Activated naive CD8-positive, alpha-beta T cell treated with anti-CD3 and anti-CD28 coated beads, Interleukin-2, amount 10 ng/mL, durations not matched to agents 7 days and 5 days (primary cell): ENCODE measurements around the gene TRIO. TPM values are rescaled to one million over a fixed set of nuclear protein-coding genes. Genes with fewer than 3 reads are reported as not detected.

Experiments used
- ATAC-seq: fragments of 150-1000 bp; cut with Tn5 transposase; one replicate; pipeline ENCODE4 v1.10.0; 2021; ENCODE audit warnings: low read depth, moderate library complexity
- POLR2A ChIA-PET: fragments of 350-600 bp; sonication (Branson Sonifier 250); formaldehyde crosslinking; loops from one replicate; lab custom pipeline; 2021; ENCODE audit warnings: antibody characterized with exemption; lab: Charles Lee
- DNase-seq: peaks from one replicate; pipeline ENCODE4 v3.0.0; 2021
- H3K27ac Mint-ChIP-seq: one replicate; pipeline ENCODE4 v1.8.0; 2022; ENCODE audit warnings: mild to moderate bottlenecking, mixed read lengths
- H3K27me3 Mint-ChIP-seq: one replicate; pipeline ENCODE4 v1.8.0; 2022; ENCODE audit warnings: mild to moderate bottlenecking, moderate library complexity, mixed read lengths
- H3K36me3 Mint-ChIP-seq: one replicate; pipeline ENCODE4 v1.8.0; 2021; ENCODE audit warnings: mild to moderate bottlenecking, mixed read lengths
- H3K4me1 Mint-ChIP-seq: one replicate; pipeline ENCODE4 v1.8.0; 2021; ENCODE audit warnings: mixed read lengths
- H3K4me3 Mint-ChIP-seq: one replicate; pipeline ENCODE4 v1.8.0; 2022; ENCODE audit warnings: mild to moderate bottlenecking, moderate library complexity, mixed read lengths
- H3K9me3 Mint-ChIP-seq: one replicate; pipeline ENCODE4 v1.8.0; 2021; ENCODE audit warnings: mixed read lengths
- total RNA-seq, 2 experiments: library from RNA; stranded (reverse); gene quantifications; one replicate each; pipeline ENCODE4 v1.2.3, GENCODE V29; 2021

The TRIO gene
- total RNA-seq, 2 experiments from 2014 or later: 7.7 to 7.9 TPM

DNA sequence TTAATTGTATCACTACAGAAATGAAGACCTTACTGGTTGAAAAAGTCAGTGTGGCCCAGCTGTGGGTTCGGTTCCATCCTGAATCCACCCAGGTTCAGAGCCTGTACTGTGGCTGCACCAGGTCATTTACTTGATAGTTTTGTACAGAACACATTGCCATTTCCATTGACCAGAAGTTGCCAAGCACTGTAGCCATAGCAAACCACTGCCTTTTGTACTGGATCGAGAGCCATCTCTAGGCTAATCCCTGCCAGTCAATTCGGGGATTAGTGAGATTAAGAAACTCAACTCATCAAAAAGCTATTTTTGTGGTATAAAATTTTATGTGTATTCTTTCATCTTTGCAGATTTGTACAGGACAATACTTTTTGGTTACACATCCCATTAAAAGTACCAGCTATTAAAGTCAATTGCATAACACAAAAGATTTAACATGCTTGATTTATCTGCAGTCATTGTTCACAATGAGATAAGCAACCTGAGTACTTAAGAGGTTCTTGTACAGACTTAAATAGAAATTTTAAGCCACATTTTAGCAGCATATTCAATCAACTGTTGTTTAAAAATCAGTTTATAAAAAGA is 329.9 kb downstream of the TRIO start:
- Mint-ChIP-seq H3K9me3 (no peaks in the 10 kb centered on the region), H3K27me3 (peaks cover 2% of the 10 kb centered on the region), H3K4me3 (no peak overlapping the region), H3K36me3 (peaks cover 7% of the 10 kb centered on the region), H3K27ac (no peak overlapping the region), H3K4me1 (peaks cover 9% of the 10 kb centered on the region)
- DNase-seq (no peak), ATAC-seq (no peak)
- POLR2A ChIA-PET: no interaction called here

DNA sequence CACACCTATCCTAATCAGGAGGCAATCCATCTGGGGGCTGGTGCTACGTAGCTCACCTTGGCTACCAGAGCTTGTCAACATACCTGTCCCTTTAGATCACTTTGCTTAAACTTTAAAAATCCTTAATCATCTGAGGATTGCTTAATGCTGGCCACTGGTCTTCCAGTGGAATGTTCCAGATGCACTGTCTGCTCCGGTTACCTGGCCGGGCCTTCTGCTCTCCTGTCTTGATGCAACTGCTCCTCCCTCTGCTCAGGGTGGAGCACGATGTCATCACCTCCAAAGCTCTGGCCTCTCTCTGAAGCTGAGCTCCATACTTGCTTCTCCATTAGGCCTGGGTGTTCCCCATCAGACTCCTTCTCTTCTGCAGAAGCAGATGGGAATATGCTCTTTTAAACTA is 331.9 kb downstream of the TRIO start:
- DNase-seq: no peak
- peaks cover 14% of the 10 kb centered on the region for H3K4me1 Mint-ChIP-seq
- no peaks in the 10 kb centered on the region for H3K27me3 Mint-ChIP-seq
- peaks cover 12% of the 10 kb centered on the region for H3K36me3 Mint-ChIP-seq
- H3K4me3 Mint-ChIP-seq: no peak overlapping the region
- no peaks in the 10 kb centered on the region for H3K9me3 Mint-ChIP-seq
- H3K27ac Mint-ChIP-seq: no peak overlapping the region
- ATAC-seq: no peak
- POLR2A ChIA-PET: no interaction called here

DNA sequence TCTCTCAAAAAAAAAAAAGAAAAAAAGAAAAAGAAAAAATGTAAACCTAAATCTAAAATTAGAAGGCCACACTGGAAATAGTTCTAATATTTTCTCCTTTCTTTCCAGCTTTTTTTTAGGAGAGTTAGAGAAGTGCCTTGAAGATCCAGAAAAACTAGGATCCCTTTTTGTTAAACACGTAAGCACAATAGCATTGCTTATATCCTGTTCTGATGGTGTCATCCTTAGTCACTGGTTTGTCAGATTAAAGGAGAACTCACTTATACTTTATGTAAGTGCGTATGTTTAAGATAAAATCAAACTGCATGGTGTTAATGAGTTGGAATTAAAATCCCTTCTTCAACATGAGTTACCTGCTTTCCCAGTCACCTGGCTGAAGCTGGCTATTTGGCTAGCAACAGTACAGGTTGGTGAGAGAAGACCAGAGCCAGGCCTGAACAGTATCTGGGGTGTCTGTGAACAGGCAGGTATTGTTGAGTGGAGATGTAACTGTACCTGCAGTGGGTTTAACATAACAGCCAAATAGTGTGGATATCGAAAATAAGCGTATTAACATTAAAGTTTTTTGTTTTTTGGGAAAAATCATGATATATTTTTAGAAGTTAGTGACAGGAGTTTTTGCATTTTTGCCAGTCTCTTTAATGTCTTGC is 333.8 kb downstream of the TRIO start:
- peaks cover 12% of the 10 kb centered on the region for H3K36me3 Mint-ChIP-seq
- DNase-seq (no peak), ATAC-seq (no peak)
- H3K9me3 Mint-ChIP-seq: no peaks in the 10 kb centered on the region
- H3K4me1 Mint-ChIP-seq: peaks cover 10% of the 10 kb centered on the region
- POLR2A ChIA-PET: no interaction called here
- no peak overlapping the region for H3K4me3 Mint-ChIP-seq
- no peaks in the 10 kb centered on the region for H3K27me3 Mint-ChIP-seq
- no peak overlapping the region for H3K27ac Mint-ChIP-seq

DNA sequence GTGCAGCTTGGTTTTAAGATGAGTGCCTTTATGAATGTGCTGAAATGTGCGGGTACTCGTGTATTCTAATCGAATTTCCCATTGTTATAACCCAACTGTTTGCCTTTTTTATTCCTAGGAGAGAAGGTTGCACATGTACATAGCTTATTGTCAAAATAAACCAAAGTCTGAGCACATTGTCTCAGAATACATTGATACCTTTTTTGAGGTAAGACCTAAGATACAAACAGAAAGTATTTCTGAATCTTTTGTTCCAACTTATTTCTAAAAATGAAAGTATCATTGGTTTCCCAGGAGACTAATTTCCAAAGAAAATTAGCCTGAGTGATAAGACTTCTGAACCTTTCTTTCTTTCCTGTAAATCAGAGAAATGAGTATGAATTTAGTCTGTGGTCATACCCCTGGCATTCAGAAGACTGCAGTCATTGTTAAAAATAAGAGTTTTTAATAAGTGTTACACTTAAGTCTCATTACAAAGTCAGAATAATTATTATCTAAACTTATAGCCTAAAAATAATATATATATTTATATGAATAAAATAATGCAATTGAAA is 336.1 kb downstream of the TRIO start:
- Mint-ChIP-seq H3K4me3 (no peak overlapping the region), H3K27ac (no peak overlapping the region), H3K36me3 (peaks cover 12% of the 10 kb centered on the region), H3K4me1 (peaks cover 5% of the 10 kb centered on the region), H3K27me3 (no peaks in the 10 kb centered on the region), H3K9me3 (no peaks in the 10 kb centered on the region)
- POLR2A ChIA-PET: interaction anchor here (0.6 to 1.0 kb wide), 2 partner anchors 38 to 103 kb away, joined by 3 read pairs; no protein-coding TSS in a partner anchor
- no peak for ATAC-seq
- no peak for DNase-seq

DNA sequence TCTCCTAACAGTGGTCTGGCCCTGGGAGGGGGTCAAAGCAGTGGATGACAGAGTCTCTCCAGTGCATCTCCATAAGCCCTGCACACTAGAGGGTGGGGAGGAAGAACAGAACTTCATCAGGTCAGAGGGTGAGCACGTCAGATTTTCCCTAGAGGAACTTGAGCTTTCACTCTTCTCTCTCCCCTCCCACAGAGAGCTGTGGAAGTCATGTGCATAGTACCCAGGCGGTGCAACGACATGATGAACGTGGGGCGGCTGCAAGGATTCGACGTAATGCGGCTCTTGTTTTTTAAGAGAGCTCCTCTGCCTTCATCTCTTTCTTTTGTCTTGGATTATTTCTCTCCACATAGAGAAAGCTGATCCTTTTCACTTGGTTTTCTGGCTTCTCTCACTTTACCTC is 338.2 kb downstream of the TRIO start:
- H3K4me3 Mint-ChIP-seq: no peak overlapping the region
- peaks cover 11% of the 10 kb centered on the region for H3K4me1 Mint-ChIP-seq
- H3K36me3 Mint-ChIP-seq: peaks cover 10% of the 10 kb centered on the region
- DNase-seq: no peak
- POLR2A ChIA-PET: no interaction called here
- no peak for ATAC-seq
- H3K27ac Mint-ChIP-seq: no peak overlapping the region
- no peaks in the 10 kb centered on the region for H3K27me3 Mint-ChIP-seq
- H3K9me3 Mint-ChIP-seq: peaks cover 1% of the 10 kb centered on the region

DNA sequence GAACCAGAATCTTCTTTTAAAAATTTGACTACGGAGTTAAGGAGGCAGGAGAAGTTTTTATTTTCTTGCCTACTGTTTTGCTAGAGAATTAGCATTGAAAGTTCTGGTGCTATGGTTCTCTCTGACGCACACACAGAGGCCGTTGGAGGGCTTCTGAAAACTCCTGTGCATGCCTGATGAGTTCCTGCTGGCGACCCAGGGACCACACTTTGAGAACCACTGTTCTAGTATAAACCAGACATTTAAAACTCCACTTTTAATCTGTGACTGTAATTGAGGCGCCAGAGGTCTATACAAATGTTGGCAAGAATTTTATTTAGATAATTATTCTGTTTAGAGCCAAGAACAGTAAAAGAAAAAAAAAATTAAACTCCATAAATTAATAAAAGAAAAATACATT is 338.9 kb downstream of the TRIO start:
- DNase-seq (no peak), ATAC-seq (no peak)
- POLR2A ChIA-PET: no interaction called here
- H3K36me3 Mint-ChIP-seq: peaks cover 8% of the 10 kb centered on the region
- H3K4me1 Mint-ChIP-seq: peaks cover 11% of the 10 kb centered on the region
- H3K27ac Mint-ChIP-seq: no peak overlapping the region
- H3K4me3 Mint-ChIP-seq: no peak overlapping the region
- no peaks in the 10 kb centered on the region for H3K27me3 Mint-ChIP-seq
- peaks cover 1% of the 10 kb centered on the region for H3K9me3 Mint-ChIP-seq

DNA sequence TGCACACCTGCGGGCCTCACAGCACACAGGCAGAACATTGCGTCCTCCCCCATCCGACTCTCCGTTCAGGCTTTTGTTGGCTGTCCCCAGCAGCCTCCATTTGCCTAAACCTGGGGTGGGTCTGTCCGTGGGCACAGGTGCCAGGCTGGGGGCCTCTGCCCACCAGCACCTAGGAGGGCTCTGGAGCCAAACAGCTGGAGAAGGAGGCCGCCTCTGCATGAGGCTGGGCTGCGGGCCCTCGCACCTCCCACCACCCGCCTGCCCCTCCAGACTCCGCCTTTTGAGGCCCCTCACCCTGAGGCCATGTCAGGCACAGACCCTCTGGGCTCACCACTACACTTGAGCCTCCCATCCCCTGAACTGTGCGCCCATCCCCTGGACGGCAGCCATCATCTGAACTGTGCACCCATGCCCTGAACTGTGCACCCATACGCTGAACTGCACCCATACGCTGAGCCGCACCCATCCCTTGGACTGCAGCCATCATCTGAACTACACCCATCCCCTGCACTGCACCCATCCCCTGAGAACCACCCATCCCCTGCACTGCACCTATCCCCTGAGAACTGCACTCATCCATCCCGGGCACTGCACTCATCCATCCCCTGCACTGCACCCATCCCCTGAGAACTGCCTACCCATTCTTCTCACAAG is 340.5 kb downstream of the TRIO start:
- Mint-ChIP-seq H3K27me3 (no peaks in the 10 kb centered on the region), H3K36me3 (peaks cover 12% of the 10 kb centered on the region)
- DNase-seq: no peak

DNA sequence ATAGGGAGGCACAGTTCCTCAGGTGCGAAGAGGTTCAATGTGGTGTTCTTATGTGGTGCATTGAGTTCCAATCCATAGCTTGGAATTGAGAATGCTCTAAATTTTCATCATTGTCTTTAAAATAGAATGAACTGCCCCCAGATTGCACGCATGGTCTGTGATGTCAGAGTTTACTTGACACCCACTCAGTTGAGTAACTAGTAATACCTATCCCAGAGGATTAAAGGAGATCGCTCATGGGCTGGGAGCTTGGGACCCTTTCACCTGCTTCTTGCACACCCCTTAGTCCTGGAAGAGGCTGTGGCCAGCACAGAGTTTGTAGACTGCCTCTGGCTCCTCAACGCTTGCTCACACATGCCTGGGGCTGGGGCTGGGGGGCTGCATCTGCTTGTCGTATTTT is 343.3 kb downstream of the TRIO start:
- Mint-ChIP-seq H3K4me1 (peaks cover 7% of the 10 kb centered on the region), H3K4me3 (no peak overlapping the region), H3K27ac (no peak overlapping the region), H3K36me3 (peaks cover 9% of the 10 kb centered on the region), H3K27me3 (no peaks in the 10 kb centered on the region), H3K9me3 (peaks cover 4% of the 10 kb centered on the region)
- POLR2A ChIA-PET: no interaction called here
- ATAC-seq (no peak), DNase-seq (no peak)

More for the DNA sequence above, 340.5 kb downstream of the TRIO start:
- Mint-ChIP-seq H3K4me1 (peaks cover 11% of the 10 kb centered on the region), H3K4me3 (no peak overlapping the region), H3K27ac (no peak overlapping the region), H3K9me3 (peaks cover 4% of the 10 kb centered on the region)
- POLR2A ChIA-PET: no interaction called here
- no peak for ATAC-seq

DNA sequence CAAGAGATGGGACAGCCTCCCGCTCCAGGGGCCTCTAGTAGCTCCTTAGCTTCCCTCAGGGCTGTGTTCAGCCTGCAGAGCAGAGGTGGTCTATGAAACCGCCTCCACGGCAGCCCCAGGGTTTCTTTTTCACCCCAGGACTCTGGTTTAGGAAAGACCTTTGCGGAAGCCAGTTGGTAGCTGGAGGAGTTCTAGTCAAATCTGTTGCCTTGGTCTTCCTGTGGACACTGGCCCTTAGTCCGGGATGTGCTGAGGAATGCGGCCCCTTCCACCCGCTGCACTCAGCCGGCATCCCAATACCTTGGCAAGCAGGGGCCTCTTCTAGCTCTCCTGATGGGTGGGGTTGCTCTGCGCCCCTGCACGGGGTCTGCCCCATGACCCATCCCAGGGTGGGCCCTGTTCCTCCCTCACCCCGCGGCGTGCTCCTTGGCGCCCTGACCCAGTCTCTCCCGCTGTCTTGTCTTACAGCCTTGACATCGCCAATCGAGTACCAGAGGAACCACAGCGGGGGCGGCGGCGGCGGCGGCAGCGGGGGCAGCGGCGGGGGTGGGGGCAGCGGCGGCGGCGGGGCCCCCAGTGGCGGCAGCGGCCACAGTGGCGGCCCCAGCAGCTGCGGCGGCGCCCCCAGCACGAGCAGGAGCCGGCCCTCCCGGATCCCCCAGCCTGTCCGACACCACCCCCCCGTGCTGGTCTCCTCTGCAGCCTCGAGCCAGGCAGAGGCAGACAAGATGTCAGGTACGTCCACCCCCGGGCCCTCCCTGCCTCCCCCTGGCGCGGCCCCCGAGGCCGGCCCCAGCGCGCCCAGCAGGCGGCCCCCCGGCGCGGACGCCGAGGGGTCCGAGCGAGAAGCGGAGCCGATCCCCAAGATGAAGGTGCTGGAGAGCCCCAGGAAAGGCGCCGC is 344.1 kb downstream of the TRIO start:
- POLR2A ChIA-PET: no interaction called here
- Mint-ChIP-seq H3K4me1 (peaks cover 7% of the 10 kb centered on the region), H3K36me3 (peaks cover 9% of the 10 kb centered on the region), H3K27ac (no peak overlapping the region), H3K27me3 (no peaks in the 10 kb centered on the region), H3K4me3 (no peak overlapping the region), H3K9me3 (peaks cover 4% of the 10 kb centered on the region)
- ATAC-seq (no peak), DNase-seq (no peak)

DNA sequence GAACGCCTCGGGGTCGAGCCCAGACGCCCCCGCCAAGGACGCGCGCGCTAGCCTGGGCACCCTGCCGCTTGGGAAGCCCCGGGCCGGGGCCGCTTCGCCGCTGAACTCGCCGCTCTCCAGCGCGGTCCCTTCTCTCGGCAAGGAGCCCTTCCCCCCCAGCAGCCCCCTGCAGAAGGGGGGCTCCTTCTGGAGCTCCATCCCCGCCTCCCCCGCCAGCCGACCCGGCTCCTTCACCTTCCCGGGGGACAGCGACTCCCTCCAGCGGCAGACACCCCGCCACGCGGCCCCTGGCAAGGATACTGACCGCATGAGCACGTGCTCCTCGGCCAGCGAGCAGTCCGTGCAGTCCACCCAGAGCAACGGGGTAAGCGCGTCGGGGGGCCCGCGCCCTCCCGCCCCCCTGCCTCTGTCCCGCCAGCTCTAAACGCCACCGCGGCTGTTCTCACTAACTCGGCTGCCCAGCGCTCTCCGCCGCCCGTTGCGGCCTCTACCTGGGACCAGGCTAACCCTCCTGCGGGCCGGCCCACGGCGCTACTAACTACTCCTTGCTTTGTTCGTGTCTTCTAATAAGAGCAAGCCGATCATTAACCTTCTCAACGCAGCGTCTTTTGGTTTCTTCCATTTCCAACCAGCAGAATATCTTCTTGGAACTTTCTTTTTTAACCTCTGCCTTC is 344.9 kb downstream of the TRIO start:
- peaks cover 4% of the 10 kb centered on the region for H3K9me3 Mint-ChIP-seq
- no peaks in the 10 kb centered on the region for H3K27me3 Mint-ChIP-seq
- ATAC-seq (no peak), DNase-seq (no peak)
- H3K36me3 Mint-ChIP-seq: peaks cover 9% of the 10 kb centered on the region
- H3K4me1 Mint-ChIP-seq: peaks cover 7% of the 10 kb centered on the region
- no peak overlapping the region for H3K4me3 Mint-ChIP-seq
- H3K27ac Mint-ChIP-seq: no peak overlapping the region
- POLR2A ChIA-PET: no interaction called here

DNA sequence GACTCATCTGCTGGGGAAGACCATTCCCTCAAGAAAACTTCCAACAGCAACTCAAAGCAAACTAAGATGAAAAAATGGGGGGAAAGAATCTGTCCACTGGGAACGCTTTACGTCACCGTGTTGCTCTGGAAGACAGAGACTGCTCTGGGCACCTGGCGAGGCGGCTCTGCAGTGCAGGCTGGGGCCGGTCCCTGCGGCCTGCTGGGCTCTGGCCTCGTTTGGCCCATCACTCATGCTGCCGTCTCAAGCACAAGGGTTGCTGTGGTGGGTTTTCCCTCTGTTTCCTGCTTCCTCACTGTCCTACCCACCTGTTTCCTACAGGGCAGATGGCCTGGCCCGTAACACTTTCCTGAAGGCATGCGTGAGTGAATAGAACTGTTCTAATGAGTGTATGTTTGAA is 345.6 kb downstream of the TRIO start:
- H3K27ac Mint-ChIP-seq: no peak overlapping the region

DNA sequence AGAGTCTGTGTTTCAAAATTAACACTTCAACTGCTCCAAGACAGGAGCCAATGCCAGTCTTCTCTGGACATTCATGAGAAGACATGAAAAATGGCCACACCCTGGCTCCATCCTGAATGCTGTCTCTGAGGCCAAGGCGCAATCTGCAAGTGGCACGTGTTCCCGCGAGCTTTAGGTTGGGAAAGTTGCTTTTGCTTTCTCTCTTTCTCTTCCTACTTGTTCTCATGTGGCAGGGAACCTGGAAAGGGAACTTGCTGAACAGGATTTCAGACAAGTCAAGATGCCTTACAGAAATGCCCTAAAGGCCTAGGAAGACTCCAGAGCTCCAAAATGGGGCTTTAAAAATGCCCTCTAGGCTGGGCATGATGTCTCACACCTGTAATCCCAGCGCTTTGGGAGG is 346.5 kb downstream of the TRIO start:
- ATAC-seq (no peak), DNase-seq (no peak)
- H3K9me3 Mint-ChIP-seq: peaks cover 4% of the 10 kb centered on the region
- no peaks in the 10 kb centered on the region for H3K27me3 Mint-ChIP-seq
- peaks cover 9% of the 10 kb centered on the region for H3K4me1 Mint-ChIP-seq
- H3K4me3 Mint-ChIP-seq: no peak overlapping the region
- H3K27ac Mint-ChIP-seq: no peak overlapping the region
- H3K36me3 Mint-ChIP-seq: peaks cover 9% of the 10 kb centered on the region
- POLR2A ChIA-PET: interaction anchor here (0.9 kb wide), 1 partner anchor 9 kb away, joined by 3 read pairs; no protein-coding TSS in a partner anchor

More for the DNA sequence above, 345.6 kb downstream of the TRIO start:
- Mint-ChIP-seq H3K4me1 (peaks cover 10% of the 10 kb centered on the region), H3K27me3 (no peaks in the 10 kb centered on the region), H3K36me3 (peaks cover 9% of the 10 kb centered on the region), H3K4me3 (no peak overlapping the region), H3K9me3 (peaks cover 4% of the 10 kb centered on the region)
- DNase-seq (no peak), ATAC-seq (no peak)
- POLR2A ChIA-PET: no interaction called here
